GM21723 (cell line): Measurements from ENCODE around the gene LANCL3.
"Not testable (repeated sequence)": the region's sequence is repeated elsewhere in the genome, so short reads cannot be mapped to it uniquely, and the experiment has no call there.

Source experiments
- ATAC-seq: cut with Tn5 transposase; IDR thresholded peaks from one replicate; pipeline ENCODE4 v1.9.1; 2021; ENCODE audit warnings: mild to moderate bottlenecking, moderate library complexity; ENCODE audit not compliant: unreplicated experiment

The LANCL3 gene

DNA sequence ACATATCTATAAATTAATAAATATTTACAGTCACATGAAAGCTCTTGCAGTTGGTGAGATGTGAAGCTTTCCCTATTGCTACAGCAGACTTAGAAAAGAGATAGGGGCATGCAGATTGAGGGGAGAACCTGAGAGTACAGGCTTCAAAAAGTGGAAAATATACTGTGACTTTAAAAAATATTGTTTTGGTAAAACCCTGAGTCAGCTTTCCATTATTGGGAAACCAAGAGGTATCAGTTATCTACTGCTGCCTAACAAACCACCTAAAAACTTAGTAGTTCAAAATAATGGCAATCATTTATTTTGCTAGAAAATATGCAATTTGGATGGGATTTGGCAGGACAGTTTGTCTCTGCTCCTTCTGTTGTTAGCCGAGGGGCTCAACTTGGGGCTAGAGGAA lies 38.3 kb downstream of the LANCL3 start:
- ATAC-seq = no peak

DNA sequence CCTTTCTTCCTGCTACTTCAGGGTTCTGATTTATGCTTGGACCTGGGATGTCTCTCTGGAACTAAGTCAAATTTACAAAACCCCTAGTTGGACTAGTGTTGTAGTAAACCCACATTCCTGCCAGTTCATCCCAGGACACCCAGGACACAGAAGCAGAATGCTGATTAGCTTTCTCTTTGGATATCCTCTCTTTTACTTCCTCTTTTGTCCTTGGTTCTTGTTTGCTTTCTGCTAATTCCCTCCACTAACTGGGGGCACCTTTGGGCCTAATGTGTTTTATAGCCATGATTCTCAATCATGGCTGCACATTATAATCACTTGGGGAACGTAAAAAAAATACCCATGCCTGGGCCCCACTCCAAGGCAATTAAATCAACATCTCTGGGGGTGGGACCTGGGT lies 42.5 kb downstream of the LANCL3 start:
- ATAC-seq = no peak

DNA sequence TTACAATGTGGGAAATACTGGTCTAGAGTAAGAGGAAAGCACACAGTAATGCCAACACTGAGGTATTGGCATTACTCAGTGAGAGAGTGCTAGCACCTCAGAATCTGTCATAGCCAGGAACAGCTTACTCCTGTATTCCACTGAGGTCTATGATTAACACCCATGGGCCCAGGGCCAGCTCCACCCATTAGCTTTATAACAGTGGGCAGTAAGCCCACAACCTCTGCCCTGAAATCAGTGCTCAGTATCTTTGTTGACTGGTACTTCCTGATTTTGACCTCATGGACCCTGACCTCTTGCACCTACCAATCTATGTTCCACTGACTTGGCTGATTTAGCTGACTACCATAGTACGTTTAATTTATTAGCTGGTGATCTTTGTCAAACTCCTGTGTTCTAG lies 56.1 kb downstream of the LANCL3 start:
- no peak for ATAC-seq

DNA sequence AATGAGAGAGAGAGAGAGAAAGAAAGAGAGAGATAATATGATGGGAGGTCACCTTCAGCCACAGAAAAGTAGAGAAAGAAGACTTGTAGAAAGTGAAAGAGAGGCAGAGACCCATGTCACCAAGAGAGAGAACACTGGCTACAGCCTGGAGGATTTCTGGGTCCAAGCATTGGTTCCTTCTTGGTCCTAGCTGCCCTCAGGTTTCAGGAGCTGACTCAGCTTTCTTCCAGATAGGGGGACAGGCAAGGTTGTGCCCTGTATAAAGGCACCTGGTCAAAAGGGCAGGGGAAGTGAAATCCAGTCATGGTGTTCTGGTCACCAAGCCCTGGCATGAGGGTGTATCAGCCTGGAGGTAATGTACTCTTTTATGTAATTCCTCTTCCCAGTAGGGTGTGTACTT lies 66.6 kb downstream of the LANCL3 start:
- ATAC-seq = no peak

DNA sequence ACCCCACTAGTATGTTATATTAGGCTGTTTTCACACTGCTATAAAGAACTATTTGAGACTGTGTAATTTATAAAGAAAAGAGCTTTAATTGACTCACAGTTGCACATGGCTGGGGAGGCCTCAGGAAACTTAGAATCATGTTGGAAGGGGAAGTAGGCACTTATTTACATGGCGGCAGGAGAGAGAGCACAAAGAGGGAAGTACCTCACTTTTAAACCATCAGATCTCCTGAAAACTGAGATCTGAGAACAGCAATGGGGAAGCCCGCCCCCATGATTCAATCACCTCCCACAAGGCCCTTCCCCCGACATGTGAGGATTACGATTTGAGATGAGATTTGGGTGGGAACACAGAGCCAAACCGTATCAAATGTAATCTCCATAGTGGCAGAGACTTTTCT lies 68.7 kb downstream of the LANCL3 start:
- no peak for ATAC-seq

DNA sequence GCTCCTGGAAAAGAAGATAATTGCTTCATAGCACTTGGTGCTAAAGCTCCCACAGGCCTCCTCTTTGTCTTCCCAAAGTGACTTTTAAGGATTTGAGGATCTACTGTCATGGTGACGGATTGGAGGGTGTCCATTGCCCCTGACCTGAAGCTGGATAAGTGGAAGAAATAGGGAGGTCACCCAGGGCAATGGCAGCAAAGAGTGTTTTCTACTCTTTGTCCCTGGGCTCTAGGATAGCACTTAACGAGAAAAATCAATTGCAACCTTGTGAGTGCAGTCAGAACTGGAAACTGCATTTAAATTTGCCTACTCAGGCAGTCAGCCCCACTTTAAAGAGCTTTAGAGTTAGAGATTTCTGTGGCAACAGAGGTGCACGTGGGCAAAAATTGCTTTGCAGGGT lies 70.4 kb downstream of the LANCL3 start:
- no peak for ATAC-seq

DNA sequence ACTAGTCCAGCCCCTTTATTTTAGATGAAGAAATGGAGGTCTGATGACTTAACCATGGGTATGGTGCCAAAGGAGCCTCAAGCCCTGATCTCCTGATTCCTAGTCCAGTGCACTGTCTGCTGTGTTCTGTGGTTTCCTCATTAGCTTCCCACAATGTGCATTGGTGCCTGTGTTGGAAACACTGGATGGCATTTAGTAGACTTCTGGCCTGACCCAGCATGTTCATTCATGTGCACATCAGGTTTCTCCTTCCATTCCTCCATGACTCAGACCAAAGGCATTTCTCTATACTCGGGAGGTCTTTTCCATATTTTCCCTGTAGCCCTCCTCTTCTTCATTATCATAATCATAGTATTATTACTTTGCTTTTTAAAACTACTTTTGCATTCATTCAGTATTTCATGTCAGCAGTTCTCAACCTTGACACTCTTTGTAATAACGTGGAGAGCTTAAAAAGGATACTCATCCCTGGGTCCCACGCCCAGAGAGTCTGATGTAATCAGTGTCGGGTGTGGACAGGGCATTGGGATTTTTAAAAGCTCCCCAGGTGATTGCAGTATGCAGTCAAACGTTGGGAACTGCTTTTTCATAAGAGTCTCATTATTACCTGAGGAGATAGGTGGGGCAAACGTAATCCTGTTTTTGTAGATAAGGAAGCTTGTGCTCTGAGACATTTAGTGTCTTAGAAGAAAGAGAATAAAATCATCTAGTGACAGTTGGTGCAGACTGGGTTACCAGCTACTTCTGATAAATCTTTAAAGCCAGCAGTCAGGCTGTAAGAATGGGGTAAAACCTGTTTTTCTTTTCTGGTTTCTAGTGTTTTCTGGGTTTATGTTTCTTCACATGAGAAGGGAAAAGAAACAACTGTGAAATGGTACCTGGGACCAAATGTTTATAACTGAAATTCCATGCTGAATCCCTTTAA lies 73.2 kb downstream of the LANCL3 start:
- ATAC-seq = no peak

DNA sequence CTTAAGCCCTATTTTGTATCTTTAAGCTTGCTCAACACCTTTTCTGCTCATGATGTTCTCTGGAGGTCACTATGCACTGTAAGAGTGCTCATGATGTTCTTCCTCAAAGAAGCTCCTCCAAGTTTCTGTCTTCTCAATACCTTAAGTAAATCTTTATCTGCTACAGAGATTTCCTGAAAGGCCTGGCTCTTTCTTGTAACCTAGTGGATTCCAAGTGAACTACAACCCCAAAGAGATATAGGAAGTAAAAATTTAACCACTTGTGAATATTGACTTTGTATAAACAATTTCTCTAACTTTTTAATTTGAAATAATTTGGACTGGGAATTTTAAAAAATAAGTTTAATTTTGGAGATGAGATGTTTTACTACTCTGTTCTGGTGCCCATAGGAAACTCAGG lies 74.8 kb downstream of the LANCL3 start:
- no peak for ATAC-seq

DNA sequence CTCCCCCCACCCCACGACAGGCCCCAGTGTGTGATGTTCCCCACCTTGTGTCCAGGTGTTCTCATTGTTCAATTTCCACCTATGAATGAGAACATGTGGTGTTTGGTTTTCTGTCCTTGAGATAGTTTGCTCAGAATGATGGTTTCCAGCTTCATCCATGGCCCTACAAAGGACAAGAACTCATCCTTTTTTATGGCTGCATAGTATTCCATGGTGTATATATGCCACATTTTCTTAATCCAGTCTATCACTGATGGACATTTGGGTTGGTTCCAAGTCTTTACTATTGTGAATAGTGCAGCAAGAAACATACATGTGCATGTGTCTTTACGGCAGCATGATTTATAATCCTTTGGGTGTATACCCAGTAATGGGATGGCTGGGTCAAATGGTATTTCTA lies 79.4 kb downstream of the LANCL3 start:
- ATAC-seq = not testable (repeated sequence)

DNA sequence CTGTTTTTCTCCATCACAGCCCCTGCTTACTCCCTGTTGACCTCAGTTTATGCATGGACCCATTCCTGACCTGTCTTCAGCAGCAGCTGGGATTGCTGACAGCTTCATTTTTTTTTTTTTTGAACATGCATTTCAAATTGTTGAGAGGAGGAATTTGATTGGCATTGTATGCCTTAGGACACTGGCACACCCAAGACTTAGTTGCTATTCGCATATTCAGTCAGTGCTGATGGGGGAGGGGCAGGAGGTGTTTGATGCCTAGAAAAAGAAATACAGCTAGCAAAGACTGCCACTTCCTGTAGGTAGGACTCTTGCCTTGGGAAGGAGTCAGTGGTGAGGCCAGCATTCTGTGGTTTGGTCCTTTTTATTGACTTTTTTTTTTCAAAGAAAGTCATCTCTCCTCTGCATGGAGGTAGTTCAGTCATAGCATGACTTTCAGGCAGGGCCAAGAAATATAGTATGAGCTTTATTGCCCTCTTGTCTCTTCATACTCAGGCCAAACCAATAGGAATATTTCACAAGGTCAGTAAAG lies 80.5 kb downstream of the LANCL3 start:
- ATAC-seq = no peak

DNA sequence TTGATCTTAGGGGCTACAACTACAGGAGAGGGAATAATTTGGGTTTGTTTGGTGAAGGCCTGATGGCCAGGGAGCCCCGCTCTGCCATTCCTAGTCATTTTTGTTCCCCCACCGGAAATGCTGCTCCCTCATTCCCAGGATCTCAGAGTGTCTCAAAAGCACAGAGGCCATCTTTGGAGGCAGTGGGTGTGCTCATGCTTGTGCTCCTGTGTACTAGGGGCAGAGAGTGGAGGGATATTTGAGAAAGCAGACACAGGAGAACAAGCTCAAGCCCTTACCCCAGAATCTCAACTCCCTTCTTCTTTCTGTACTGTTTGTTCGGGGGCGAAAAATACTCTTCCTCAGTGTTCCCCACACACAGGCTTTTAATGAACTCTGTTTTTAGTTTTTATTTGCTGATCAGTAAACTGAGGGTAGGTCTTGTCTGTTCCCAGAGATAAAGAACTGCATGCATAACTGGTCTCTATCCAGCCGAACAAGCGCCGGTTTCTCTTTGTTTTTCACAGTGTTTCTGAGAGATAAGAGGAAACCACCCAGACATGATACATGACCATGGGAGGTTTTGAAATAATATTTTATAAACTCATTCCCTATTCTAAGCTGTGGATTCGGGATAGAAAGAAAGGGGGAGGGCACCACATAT lies 81.2 kb downstream of the LANCL3 start:
- ATAC-seq = no peak

DNA sequence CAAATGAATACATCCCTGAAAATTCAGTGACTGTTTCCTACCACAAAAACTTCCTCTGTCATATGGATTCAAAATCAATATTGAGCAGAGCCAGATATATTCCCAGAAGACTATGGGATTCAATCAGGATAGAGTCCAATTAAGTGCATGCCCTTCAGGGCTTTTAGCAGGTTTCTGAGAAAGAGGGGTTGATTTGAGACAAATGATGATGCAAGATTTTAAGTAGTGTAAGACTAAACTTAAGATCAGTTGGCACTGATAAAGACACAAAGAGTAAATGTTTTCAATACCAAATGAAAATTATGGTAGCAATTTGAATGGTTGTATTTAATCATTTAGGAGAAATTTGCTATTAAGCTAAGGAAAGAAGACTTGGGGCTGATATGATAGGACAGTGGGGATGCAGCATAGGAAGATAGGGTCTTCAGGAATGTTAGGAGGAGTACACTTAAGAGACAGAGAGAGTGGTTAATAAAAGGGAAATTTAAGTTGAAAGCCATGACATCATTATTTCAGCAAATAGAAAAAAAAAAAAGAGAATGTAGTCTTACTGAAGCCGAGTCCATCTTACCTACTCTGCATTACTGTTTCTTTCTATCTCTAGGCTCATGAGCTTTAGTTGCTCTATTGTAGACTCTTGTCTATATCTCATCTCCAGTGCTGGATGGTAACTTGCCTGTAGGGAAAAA lies 82.1 kb downstream of the LANCL3 start:
- ATAC-seq = no peak

DNA sequence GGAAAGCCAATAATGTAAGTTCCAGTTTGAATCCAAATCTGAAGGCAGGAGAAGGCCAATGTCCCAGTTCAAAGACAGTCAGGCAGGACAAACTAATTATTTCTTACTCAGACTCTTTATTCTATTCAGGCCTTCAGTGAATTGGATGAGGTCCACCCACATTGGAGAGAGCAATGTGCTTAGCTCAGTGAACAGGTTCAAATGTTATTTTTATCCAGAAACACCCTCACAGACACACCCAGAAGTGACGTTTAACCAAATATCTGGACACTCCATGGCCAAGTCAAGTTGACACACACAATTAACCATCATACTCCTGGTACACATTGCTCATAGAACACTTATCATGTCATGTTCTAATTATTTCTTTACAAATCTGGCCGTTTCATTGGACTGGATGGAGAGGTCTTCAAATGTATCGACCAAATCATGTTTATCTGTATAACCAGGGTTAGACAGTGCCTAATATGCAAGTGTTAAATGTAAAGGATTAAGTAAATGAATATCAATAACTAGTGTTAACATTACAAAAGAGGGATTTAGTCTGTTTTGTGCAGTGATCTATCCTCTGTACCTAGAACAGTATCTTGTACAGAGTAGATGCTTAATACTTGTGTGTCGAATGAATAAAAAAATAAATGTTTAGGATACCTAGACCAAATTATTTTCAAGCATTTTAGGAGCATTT lies 87.0 kb downstream of the LANCL3 start:
- ATAC-seq = no peak

DNA sequence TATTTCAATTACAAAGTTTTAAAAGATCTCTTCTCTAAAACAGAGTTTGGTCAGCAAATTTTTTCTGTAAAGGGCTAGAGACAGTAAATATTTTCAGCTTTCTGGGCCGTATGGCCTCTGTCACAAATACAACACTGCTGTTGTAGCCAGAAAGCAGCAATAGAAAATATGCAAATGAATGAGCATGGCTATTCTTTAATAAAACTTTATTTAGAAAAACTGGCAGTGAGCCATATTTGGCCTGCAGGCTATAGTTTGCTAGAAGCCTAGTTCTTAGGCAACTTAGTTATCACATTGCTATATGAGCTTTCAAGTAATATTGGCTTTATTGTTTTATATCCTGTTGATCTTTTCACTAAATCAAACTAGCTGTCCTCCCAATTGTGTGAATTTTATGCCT lies 87.6 kb downstream of the LANCL3 start:
- no peak for ATAC-seq

DNA sequence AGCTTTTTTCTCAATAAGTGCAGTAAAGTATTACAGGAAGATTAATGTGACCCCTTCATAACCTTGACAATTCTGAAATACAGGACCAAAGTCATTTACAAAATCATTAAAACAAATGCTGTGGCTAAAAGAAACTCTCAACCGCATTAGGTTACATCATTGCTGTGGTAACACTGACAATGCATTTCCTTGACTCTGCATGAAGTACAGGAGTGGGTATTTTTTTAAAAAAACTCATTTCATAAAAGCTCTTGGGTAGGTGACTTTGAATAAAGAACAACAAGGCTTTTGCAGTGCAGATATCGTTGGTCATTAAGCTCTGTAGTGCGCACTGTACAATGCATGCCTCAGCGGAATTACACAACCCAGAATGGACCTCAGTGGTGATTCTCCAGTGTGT lies 90.7 kb downstream of the LANCL3 start:
- ATAC-seq = no peak

DNA sequence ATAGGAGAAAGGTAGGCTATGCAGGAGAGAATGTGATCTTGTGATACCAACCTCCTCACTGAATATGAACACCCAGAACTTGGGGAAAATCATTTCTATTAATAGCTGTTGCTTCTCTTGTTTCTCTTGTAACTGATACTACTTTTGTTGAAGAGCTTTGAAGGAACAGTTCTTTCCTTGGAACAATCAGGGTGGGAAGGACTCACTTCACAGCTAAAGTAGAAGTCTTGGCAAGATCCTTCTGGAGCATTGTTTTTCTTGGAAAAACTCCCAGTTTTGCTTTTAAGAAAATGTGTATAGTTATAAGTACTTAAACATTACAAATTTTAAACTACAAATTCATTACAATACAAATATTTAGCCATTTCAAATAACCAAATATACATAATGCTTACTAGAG lies 95.1 kb downstream of the LANCL3 start:
- ATAC-seq = no peak

DNA sequence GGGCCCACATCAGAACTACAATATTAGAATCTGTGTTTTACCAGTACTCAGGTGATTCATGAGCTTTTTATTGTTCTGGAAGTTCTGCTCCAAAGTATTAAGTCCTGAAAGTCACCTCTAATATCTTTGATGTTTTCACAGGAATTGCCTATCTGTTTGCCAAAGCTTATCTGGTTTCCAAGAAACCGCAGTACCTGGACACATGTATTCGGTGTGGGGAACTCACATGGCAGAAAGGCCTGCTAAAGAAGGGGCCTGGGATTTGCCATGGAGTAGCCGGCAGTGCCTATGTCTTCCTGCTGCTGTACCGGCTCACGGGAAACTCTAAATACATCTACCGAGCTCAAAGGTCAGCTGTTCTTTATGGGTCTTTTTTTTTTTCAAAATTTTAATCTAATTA lies 95.7 kb downstream of the LANCL3 start:
- no peak for ATAC-seq

DNA sequence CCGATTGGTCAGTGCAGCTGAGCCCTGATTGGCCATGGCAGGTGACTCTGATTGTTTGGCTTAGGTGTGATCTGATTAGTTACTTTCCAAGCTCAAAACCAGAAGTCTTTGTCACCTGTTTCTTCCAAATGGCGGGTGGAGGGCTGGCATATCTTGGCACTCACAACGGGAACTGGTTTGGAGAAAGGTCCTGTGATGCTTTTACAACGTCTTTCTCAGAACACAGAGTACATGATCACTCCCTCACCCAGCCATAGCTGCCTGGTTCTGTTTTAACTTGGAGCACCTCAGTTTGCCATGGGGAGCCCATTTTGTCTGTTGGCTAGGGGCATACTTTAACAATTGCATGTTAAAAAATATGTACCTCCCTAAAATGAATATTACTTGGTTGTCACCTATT lies 101.1 kb downstream of the LANCL3 start:
- ATAC-seq = no peak

DNA sequence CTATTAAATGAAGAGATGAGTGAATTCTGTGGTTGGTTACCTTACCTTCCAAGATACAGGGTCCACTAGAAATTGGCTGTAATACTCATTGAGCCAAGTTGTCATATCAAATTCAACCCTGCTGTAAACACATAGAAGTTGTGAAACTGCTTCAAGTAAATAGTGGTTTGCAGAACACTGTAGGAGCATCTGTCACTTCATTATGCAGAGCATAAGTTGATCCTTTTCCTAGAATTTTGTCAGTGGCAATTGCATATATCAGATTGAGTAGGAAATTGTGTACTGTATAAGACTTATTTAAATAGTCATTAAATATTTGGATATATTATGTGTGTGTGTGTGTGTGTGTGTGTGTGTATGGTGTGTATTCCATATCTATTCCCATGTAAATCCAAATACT lies 105.3 kb downstream of the LANCL3 start:
- no peak for ATAC-seq

DNA sequence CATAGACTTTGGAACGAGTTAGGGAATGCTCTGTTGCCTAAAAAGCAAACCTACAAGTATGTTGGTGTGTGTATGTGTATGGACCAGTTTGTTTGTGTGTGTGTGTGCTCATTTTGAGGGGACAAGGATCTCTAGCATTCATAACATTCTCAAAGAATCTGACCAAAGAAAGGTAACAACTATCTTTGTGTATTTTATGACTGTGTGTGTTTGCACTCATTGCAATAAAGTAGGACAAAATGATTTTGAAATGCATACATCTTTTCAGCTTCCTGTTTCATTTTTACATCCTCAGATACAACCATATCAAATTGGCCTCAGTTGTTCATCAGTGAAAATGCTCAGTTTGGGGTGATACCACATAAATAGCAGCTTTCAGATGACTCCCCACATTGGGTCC lies 105.8 kb downstream of the LANCL3 start:
- ATAC-seq = no peak

DNA sequence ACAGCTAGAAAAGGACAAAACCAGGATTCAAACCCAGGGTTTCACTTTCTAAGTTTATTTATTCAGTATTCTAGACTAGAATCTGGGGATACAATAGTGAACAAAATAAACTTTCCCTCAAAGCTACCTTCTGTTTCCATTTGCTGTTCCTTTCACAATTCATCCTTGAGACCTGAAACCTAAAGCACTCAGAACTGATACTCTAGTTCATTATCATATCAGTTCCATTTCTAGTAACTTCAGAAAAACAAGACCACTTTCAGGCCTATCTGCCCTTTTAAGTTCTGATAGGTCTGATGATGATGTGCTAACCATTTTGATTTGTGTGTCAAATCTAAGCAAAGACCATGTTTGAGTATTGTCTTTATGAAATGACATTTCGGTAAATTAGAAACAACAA lies 106.3 kb downstream of the LANCL3 start:
- peak; percentile 81 for ATAC-seq
